Measurements from ENCODE around the gene TTC38.
A peak's percentile ranks its signal among the peaks of the same experiment; 100 is the strongest.

The TTC38 gene

DNA sequence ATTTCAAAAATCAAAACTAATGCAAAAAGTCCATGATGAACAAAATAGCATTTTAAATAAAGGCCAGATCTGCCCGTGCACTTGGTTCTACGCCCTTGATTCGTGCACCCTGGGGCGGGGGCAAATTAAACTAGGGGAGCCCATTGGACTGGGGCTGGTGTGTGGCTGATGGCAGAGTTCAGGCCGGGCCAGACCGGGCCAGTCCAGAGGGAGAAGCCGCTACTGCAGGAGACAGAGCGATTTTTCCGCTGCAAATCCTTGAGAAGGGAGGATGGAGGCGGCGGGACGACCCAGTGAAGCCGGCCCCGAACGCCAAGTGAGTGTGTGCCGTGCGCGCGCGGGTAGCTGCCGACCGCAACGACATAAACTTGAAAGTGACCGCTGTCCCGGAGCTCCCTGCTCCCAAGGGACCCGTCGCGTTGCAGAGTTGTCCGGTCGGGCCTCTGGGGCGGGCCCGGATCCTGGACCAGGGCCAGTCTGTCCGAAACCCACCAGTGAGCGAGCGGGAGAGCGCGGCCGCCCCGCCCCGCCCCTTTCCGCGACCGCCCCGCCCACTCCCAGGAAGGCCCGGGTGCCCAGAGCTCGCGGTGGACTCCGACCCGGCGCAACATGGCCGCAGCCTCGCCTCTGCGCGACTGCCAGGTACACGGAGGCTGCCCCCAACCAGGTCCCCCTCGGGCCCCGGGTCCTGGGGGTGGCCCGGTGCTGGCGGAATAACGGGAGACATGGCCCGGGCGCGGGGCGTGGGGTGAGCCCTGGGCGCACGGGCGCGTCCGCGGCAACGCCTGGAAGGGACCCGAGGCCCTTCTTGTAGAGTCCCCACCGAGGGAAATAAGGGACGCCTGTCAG lies at the start of gene TTC38:
Gene TTC38, plus strand, starts transcription at position 578 of the 849 bp plus-strand sequence. Its CDS starts 32 bp downstream, at position 610.
- peak; percentile 88 for DNase-seq (ENCODE audit: low spot score)

DNA sequence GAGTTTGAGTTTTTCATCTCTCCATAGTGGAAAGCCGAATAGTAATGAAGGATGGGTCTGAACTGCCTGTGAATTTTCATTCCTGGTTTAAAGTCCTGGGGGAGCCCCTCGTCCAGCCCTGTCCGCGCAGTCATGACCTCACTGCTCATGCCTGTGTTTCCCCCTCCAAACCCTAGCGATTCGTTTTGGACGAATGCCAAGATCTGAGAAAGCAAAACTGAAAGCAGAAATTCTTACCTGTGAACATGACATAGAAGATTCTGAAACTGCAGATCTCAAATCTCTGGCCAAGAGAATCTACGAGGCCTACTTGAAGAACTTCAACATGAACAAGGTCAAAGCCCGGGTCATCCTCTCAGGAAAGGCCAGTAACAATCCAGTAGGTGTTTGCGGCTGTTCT lies 48.2 kb upstream of the TTC38 start:
- no peak for DNase-seq (ENCODE audit: low spot score)

DNA sequence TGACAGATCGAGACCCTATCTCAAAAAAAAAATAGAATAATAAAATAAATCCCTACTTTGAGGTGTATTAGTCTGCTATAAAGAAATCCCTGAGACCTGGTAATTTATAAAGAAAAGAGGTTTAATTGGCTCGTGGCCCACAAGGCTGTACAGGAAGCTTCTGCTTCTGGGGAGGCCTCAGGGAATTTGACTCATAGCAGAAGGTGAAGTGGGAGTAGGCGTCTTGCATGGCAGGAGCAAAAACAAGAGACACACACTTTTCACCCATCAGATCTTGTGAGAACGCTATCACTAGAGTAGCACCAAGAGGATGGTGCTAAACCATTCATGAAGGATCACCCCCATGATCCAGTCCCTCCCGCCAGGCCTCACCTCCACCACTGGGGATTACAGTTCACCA lies 46.9 kb upstream of the TTC38 start:
- no peak for DNase-seq (ENCODE audit: low spot score)

DNA sequence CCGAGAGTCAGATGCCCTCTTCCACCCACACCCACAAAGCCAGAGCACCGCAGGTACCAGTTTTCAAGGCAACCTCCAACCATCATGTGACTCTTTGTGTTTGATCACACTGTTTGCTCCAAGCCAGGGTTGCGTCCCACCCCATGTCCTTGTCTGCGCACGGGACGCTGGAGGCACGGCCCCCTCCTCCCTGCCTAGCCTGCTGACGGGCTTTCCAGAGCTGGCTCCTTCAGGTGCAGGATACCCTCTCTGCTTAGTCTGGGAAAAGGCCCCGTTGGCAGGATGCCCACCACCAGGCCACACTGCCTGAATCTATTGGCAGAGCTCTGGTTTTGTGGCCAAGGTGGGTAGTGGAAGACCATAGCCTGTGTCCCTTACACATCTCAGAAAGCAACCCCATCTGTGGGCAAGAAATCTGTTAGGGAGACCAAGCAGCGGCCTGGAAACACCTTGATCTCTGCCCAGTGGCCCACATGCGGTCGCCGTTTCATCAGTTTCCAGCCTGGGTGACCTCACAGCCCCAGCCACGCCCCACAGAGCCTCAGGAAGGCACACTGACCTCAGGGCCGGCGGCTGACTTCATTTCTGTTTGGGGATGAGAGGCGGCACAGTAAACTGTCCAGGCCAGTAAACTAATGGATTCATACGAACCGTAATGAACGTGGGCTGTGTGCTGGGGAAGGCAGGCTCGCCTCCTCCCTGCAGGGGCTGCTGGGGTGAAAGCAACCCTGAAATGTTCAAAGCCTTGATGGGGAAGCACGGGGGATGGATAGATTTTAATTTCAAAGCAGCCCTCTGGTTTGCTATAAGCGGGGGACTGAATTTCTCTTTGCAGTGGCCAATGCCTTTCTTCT lies 43.5 kb upstream of the TTC38 start:
- DNase-seq (ENCODE audit: low spot score), result no peak

DNA sequence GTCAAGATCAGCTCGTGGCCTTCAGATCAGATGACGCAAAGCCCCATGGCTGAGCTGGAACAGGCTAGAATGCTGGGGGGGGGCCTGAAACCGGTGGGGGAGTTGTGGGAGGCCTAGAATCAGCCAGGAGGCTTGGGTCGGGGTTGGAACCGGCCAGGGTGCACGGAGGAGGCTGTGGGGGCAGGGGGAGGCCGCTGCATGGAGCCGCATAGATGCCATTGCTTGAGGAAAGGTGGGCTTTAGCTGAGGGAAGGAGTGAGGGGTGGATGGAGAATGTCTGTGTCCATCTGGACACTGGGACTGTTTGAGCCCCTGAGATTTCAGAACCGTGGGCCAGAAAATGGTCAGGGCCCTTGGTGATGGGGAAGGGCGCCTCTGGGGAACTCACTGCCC lies 42.9 kb upstream of the TTC38 start:
- DNase-seq (ENCODE audit: low spot score), result no peak

DNA sequence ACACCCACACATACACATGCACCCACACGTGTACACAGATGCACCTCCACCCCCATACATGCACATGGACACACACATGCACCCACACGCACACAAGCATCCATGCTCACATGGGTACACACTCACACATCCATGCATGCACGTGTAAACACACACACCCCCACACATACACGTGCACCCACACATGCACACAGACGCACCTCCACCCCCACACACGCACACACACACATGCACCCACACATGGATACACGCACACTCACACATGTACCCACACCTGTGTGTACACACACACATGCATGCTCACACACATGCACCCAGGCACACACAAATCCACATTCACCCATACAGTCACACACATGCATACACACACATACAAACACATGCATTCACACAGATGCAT lies 42.2 kb upstream of the TTC38 start:
- no peak for DNase-seq (ENCODE audit: low spot score)

DNA sequence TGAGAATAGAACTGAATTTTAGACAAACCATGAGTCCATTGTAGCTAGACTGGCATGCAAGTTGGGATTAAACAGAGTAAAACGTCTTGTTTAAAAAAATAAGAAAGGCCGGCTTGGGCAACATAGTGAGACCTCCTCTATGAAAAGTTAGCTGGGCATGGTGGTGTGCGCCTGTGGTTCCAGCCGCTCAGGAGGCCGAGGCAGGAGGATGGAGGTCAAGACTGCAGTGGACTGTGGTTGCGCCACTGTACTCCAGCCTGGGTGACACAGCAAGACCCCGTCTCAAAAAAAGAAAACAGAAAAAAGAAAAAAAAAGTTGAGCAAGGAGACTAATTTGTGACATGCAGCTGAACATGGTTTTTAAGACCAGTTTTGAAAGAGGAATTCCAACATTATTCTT lies 41.2 kb upstream of the TTC38 start:
- no peak for DNase-seq (ENCODE audit: low spot score)

DNA sequence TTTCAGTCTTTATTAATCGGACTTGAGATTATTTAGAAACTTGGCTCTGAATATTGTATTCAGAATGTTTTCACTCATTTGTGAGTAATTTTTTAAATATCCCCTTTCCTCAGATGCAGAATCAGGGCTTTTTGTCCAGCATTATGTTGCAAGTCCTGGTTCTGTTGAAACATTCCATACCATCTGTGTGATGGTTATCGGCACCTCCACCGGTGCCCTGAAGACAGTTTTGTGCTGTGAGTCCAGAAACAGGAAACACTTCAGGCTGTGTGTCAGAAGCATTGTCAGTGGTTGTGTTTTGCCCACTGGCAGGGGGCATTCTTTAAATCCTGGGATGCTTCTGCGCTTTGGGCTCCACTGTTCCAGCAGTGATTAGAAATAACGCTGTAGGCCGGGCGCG lies 38.1 kb upstream of the TTC38 start:
- no peak for DNase-seq (ENCODE audit: low spot score)

DNA sequence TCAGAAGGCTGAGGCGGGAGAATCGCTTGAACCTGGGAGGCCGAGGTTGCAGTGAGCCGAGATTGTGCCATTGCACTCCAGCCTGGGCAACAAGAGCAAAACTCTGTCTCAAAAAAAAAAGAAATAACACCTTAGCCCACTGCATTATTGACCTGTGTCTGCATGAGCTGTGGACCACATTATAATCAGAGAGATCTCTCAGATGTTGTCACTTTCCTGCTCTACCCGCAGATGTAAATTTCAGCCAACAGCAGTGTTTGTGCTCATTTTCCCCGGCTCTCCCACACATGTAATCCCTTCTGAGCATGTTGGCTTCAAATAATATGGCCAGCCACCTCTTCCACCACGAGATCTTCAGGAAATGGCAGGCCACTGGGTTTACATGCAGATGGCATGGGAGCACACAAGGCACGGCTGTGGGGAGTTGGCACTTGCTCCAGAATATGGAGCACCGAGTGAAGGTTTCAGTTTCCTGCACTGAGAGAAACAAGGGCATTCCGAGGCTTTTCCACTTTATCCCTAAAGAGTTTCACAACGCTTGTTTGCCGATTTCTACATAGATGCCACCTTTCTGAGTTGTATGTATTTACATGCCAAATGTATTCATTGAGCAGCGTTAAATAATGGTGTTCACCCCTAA lies 37.4 kb upstream of the TTC38 start:
- DNase-seq (ENCODE audit: low spot score), result no peak

DNA sequence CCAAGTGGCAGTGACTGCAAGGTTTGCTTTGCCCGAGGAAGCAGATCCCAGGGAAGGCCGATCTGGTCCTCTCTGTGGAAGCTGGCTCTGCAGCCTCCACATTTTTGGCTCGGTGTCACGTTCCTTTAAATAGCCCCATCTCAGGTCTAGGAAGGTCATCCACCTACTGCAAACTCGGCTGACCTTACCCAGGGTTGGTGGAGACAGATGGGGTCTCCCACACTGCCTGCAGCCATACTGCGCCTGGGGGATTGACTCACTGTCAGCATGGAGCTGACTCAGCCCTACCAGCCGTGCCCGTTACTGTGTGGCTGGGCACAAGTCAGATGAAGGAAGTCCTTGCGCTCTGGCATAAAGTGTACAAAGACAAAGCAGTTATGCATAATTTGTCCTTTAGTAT lies 34.6 kb upstream of the TTC38 start:
- no peak for DNase-seq (ENCODE audit: low spot score)

DNA sequence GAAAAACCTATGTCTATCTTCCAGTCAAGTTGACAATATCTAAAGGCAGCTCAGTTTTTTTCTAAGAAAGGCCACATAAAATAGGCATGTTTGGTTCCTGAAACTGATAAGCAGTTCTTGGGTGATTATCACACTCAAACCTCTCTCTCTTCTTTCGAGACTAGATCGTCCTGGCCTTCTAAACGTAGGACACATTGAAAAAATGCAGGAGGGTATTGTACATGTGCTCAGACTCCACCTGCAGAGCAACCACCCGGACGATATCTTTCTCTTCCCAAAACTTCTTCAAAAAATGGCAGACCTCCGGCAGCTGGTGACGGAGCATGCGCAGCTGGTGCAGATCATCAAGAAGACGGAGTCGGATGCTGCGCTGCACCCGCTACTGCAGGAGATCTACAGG lies 32.8 kb upstream of the TTC38 start:
- no peak for DNase-seq (ENCODE audit: low spot score)

DNA sequence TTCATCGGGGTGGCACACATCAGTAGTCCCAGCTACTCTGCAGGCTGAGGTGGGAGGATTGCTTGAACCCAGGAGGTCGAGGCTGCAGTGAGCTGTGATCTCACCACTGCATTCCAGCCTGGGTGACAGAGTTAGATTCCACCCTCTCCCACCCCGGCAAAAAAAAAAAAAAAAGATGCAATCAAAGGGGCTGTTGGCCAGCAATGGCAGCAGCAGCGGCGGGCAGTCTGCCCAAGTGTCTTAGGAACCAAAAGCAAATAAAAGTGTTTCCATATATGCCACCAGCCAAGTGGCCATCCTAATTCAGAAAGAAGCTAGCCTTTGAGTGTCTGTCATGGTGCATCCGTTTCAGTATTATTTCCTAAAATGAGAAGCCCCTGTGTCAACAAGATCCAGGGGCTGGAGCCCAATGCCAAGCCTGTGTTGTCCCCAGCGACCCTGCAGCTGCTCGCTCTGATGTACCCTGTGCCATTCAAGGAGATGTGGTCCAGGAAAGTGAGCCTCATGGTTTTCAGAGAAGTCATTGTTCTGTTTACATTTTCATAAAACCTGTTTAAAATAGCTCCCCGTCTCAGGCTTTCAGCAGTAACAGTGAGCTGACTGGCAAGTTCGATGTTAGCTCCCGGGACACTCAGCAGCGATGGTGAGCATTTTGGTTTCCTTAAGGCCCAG lies 30.2 kb upstream of the TTC38 start:
- DNase-seq (ENCODE audit: low spot score), result no peak

DNA sequence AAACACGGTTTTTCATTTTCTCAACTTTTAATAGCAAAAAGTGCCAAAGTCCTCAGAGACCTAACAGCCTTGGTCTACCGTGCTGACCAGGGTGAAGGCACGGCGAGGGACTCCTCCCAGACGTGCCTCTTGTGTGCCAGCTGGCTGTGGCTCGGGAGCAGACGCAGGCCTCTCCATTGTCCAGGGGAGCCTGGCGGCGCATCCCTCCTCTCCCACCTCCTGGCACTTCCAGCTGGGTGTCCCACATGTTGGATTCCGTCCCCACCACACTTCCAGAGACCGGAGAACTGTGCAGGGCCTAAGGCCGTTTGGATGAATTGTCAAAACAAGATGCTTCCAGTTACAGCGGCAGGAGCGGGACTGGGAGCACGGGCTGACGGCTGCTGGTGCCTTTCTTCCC lies 29.3 kb upstream of the TTC38 start:
- DNase-seq (ENCODE audit: low spot score), result no peak

DNA sequence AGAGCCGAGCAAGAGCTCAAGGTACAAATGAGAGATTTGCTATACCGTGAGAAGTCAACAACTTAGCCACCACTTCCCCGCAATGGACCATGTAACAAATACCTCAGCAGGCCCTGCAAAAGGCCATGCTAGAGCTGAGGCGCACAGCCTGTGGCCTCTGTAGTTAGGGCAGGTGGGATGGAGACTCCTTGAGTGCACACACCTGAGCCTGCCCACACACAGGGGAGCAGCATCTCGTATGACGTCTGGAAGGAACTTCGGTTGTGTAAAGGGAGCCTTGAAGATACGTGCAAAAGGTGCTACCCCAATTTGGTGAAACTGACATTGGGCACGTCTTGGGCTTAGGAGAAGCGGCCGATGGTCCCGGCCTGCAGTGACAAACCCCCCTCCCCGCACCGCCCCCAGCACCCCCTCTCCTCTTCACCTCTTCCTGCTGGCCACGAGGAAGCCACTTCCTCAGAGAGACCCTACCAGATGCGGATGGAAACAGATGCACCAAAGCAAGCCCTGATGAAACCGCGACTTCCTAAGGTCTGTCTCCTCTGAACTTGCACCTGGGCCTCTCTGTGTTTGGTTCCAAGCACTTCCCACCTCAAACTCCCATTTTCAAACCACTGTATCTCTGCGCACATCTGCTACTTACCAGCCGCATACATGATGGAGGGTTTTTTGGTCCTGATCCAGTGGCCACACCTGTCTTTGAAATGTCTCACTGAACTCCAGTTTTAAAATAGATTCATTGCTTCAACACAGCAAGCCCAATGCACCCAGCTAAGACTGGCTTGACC lies 28.4 kb upstream of the TTC38 start:
- no peak for DNase-seq (ENCODE audit: low spot score)

DNA sequence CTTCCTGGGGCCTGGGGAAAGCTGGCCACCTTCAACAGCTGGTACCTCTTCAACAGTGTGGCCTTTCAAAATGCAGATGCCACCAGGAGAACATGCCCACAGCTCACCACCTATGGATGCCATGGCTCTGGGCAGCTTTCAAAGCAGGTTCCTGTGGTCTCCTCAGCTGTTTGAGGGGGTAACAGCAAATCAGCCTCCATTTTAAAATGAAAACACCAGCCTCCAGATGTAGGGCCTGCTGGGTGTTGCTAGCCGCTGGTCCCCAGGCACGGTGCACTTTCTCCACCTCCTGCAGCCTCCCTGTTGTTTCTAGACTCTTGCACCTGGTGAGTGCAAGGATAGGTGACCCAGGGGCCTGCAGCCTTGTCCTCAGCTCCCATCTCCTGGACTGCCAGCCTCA lies 27.7 kb upstream of the TTC38 start:
- no peak for DNase-seq (ENCODE audit: low spot score)

DNA sequence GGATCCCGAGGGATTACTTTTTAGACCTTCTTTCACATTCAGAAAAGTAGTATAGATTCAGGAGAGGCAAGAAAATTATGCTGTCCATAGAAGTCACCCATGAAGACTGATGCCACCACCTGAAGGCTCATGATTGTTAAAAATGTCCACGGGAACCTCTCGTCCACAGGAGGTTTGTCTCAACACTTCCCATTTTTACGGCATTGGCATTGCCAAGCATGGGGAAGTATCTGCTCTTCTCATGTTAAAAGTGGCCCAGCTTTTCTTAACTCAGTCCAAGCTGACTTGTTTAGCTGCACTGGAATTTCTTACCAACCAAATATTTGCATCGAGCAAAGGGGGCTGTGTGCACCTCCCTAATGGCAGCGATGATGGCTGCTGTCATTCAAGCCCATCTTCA lies 27.3 kb upstream of the TTC38 start:
- no peak for DNase-seq (ENCODE audit: low spot score)

DNA sequence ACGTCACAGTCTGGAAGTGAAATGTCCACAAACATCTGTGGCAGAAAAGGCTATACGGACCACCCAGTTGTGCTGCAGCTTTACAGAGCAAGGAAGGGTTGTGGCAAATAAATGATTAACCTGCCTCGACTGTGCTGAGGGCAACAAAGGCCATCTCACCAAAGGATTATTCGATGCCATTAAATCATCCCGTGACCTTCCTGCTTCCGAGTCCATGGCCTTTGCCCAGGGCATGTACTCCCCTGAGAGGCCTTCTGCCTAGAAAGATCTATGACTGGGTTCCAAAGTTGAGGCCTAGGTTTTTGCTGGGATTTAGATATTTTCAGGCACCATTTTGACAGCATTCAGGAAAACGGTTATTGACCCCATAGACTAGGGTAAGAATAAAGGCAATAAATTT lies 26.9 kb upstream of the TTC38 start:
- no peak for DNase-seq (ENCODE audit: low spot score)

DNA sequence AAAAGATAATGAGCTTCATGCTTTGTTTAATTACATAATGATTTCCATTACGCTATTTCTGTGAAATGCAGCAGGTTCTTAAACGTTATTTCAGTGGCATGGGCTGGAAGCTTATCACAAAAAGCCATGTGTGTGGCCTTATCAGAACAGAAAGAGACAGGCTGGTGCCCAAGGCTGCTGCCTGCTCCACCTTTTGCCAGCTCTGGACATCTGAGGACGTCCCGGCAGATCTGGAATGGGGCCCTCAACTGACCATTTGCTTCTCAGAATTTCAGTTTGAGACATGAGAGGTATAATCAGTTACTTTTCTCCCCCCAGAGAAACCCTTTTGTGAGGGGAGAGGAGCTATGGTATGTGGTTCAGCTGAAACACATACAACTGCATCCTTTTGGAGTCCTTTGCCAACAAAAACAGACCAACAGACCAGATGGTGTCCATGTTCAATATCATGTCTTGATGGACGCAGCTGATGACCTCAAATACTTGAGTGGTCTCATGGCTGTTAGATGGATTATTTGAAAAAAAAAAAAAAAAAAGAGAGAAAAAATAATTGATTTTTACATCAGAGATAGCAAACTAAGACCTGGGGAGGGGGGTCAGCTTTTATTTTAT lies 26.3 kb upstream of the TTC38 start:
- no peak for DNase-seq (ENCODE audit: low spot score)

DNA sequence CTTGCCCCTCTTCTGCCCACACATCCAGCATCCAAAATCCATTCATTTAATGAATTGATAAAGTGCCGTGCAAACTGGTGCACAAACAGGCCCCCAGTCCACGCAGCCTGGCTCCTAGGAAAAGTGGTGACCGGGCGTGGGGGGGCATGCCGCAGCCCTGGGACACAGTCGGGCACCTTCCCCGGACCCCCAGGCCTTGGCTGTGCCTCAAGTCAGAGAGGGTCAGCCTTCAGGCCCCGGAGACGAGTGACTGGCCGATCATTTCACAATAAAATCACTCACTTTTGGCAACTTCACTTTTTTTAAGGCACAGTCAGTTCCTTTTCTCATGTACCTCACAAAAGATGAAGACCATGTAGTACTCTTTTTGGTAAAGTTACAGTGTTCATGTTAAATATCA lies 25.7 kb upstream of the TTC38 start:
- DNase-seq (ENCODE audit: low spot score), result no peak

DNA sequence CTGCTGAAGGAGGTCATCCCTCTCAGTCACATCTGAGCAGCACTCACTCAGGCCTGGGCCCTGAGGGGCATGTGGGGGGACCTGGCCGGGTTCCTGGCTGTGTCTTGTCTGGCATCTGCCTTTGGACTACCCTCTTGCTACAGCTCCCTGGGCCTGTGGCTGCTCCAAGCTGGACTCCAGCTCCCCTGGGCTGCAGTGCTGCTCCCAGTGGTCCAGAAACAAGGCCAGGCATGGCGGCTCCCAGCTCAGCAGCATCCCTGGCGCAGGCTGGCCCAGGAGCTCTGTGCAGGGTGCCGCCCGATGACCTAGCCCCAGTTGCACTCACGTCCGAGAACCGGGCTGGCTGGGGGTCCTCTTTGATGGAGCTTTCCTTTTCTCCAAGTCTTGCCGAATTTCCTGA lies 23.0 kb upstream of the TTC38 start:
- DNase-seq (ENCODE audit: low spot score), result no peak

DNA sequence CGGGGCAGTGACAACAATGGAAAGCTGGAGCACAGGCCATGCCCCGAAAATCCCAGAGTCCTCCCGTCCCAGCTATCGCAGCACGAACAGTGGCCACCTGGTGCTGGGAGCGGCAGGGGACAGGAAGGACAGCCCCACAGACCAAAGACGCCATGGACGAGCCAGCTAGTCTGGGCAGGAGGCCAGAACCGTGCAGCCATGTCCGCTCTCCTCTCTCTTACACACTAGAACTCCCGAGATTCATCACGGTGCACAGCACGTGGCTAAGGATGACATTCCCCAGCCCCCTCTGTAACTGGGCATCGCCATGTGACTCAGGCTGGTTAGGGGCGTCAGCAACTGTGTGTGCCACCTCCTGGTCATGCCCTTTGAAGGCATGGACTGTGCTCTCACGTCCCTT lies 22.3 kb upstream of the TTC38 start:
- DNase-seq (ENCODE audit: low spot score), result no peak

Data from ecto neural progenitor cell (in vitro differentiated cells).